ENCODE data around the gene DNAH3.

GRCh38 chr16:20899071-20899470, 251.6 kb downstream of the DNAH3 start:
- TF ChIP-seq POLR2A (IDR thresholded peaks at IDR 0.05) (no peak), CTCF (IDR thresholded peaks at IDR 0.05 in 8 of 11, conservative IDR thresholded peaks at IDR 0.05 in 3 of 11) (no peak), POLR2AphosphoS5 (IDR thresholded peaks at IDR 0.05) (no peak)
